Adrenal gland (tissue), 12 donors: ENCODE measurements around the gene CEACAM19. TPM values are rescaled to one million over a fixed set of nuclear protein-coding genes. Genes with fewer than 3 reads are reported as not detected.
A peak's percentile ranks its signal among the peaks of the same experiment; 100 is the strongest.

ENCODE experiments used
- DNase-seq, 7 donors: peaks; one replicate each; pipeline ENCODE4 v3.0.0-alpha.2; 2019 to 2020
- H3K27ac ChIP-seq, 5 donors: fragments of 200-600 bp; sonication (generic) in 4 of 5; 1 replicate in 3 of 5; 2 replicates in 2 of 5; pipeline versions ENCODE4 v1.5.1 to v1.8.0; 2016 to 2020; ENCODE audit warnings: mild to moderate bottlenecking in 1 of 5
- H3K27me3 ChIP-seq: fragments of 200-600 bp; 2 replicates; pipeline ENCODE4 v1.8.0; 2021
- H3K36me3 ChIP-seq, 2 donors: fragments of 200-600 bp; replicated peaks in 1 of 2; 1 replicate in 1 of 2; 2 replicates in 1 of 2; pipeline versions ENCODE4 v1.5.1 to v1.8.0; 2018 to 2022
- H3K4me1 ChIP-seq, 2 donors: fragments of 200-600 bp; replicated peaks in 1 of 2; 1 replicate in 1 of 2; 2 replicates in 1 of 2; pipeline versions ENCODE4 v1.5.1 to v1.8.0; 2018 to 2021
- H3K4me3 ChIP-seq, 4 donors: fragments of 200-600 bp; sonication (generic) in 3 of 4; one replicate each; pipeline ENCODE4 v1.5.1; 2016 to 2018
- H3K9me3 ChIP-seq, 3 donors: fragments of 200-600 bp; sonication (generic) in 1 of 3; replicated peaks in 1 of 3; 1 replicate in 2 of 3; 2 replicates in 1 of 3; pipeline versions ENCODE4 v1.5.1 to v1.8.0; 2016 to 2021
- CTCF ChIP-seq, 6 experiments: fragments of 450-650 bp in 4 of 6; fragments of 200-600 bp in 2 of 6; sonication (generic) in 1 of 6; IDR thresholded peaks; 1 replicate in 5 of 6; 2 replicates in 1 of 6; pipeline versions ENCODE4 v1.5.1 to v1.8.0; 2016 to 2021; ENCODE audit warnings: antibody characterized with exemption in 6 of 6, mild to moderate bottlenecking in 2 of 6, moderate library complexity in 1 of 6
- POLR2A ChIP-seq, 2 donors: fragments of 450-650 bp; IDR thresholded peaks; one replicate each; pipeline ENCODE4 v1.6.1; 2017; ENCODE audit warnings: antibody characterized with exemption in 2 of 2, mild to moderate bottlenecking in 2 of 2, moderate library complexity in 1 of 2
- WGBS, 4 donors: extraction: QIAGEN DNeasy Blood & Tissue Kit in 2 of 4; methylation state at CpG; one replicate each; pipeline versions ENCODE4 v1.1.5 to v1.1.7; 2013 to 2017; 5-methylcytosine and 5-hydroxymethylcytosine counted together
- intact Hi-C, 2 donors: fragments of 100-400 bp; cut with DNase I; formaldehyde crosslinking; loops; one replicate each; pipeline versions ENCODE4 v1.14.1 to v1.15.0; 2022 to 2023
- polyA plus RNA-seq, 3 donors: library from polyadenylated mRNA; stranded (reverse); fragments of 200-250 nt in 2 of 3; fragments of 350-450 nt in 1 of 3; fragmentation: Illumina TruSeq in 1 of 3; extraction: RNeasy Lipid Tissue Mini Kit (QIAGEN cat#74804) in 1 of 3; gene quantifications; one replicate each; pipeline ENCODE4 v1.2.3, GENCODE V29; 2013 to 2014
- total RNA-seq, 9 donors: library from RNA; depleted of rRNA in 4 of 9; stranded (reverse); fragments of >200 nt in 4 of 9; fragments of 120-200 nt in 1 of 9; fragmentation: NEBNext Ultra II Directional in 1 of 9; extraction: Animal tissue kit (Norgen Biotek cat#: 25700) in 1 of 9; gene quantifications; one replicate each; pipeline versions ENCODE4 v1.1.0 to v1.2.4, GENCODE V29; 2013 to 2023
- donor health status: healthy with polysubstance abuse.
- donor health status: Bipolar disorder and iron deficiency.
- donor health status: DM: yes; HTN: yes; CAD: no.
- donor health status: DM: no; HTN: no; CAD: no.
- donor health status: DM: no; HTN: no; CAD: no.
- donor health status: DM: yes; HTN: yes; CAD: no.

CEACAM19 gene
- total and polyA plus RNA-seq, 12 donors = 1.6 to 38.2 (median 3.4) TPM

DNA sequence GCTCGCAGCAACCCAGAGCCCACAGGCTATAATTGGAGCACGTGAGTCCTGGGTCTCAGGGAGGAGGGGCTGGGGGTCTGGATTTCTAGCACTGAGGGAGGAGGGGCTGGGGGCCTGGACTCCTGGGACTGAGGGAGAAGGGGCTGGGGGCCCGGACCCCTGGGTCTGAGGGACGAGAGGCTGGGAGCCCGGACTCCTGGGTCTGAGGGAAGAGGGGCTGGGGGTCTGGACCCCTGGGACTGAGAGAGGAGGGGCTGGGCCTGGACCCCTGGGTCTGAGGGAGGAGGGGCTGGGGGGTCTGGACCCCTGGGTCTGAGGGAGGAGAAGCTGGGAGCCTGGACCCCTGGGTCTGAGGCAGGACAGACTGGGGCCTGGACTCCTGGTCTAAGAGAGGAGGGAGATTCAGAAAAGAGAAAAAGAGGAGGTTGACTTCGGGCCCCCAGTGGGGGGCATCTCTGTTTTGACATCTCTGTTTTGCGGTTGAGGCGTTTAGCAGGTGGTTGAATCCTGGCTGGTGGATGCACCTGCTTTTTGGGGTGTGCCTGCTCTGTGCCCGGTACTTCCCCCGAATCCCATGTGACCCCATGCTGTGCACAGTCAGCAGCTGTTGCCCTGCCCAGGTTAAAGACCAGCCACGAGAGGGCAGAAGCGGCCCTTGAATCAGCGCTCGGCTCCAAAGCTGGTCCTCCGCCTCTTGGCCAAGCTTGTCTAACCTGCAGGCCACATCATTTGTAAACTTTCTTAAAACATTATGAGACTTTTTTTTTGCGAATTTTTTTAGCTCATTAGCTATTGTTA is 17.1 kb upstream of the CEACAM19 start:
- Histone ChIP-seq H3K27ac (peak overlapping the region in 1 of 5 donors; percentile 26), H3K27me3 (no peaks in the 10 kb centered on the region), H3K4me3 (no peak overlapping the region), H3K9me3 (no peaks in the 10 kb centered on the region), H3K36me3 (peaks cover 0 to 87% of the 10 kb centered on the region in 2 donors), H3K4me1 (peaks cover under 1 to 2% of the 10 kb centered on the region in 2 donors)
- intact Hi-C loops = loop anchor here in 1 of 2 donors (10.0 kb wide), 1 partner anchor 111 kb away; no protein-coding TSS in a partner anchor
- DNase-seq = peak; percentile 78 to 92 (median 89)
- 14 to 46% (median 42%) methylated on average over 9 to 16 of the region's 16 CpGs for WGBS, 4 donors
- TF ChIP-seq POLR2A (IDR thresholded peaks at IDR 0.05) = no peak
- peak; percentile 49 to 79 (median 70) for TF ChIP-seq CTCF (IDR thresholded peaks at IDR 0.05)

GRCh38 chr19:44657211-44657921 is 13.9 kb upstream of the CEACAM19 start:
- Histone ChIP-seq H3K9me3 (no peaks in the 10 kb centered on the region), H3K4me3 (no peak overlapping the region), H3K36me3 (peaks cover 0 to 83% of the 10 kb centered on the region in 2 donors), H3K27ac (no peak overlapping the region), H3K27me3 (no peaks in the 10 kb centered on the region), H3K4me1 (peaks cover 0 to 4% of the 10 kb centered on the region in 2 donors)
- TF ChIP-seq CTCF (IDR thresholded peaks at IDR 0.05) (peak; percentile 76 to 90 (median 87)), POLR2A (IDR thresholded peaks at IDR 0.05) (no peak)
- intact Hi-C loops = loop anchor here (5.0 to 10.0 kb wide), 2 partner anchors 85 to 107 kb away; no protein-coding TSS in a partner anchor
- peak; percentile 51 to 78 (median 67) for DNase-seq
- 36 to 43% (median 39%) methylated on average over 24 to 25 of the region's 25 CpGs for WGBS, 4 donors

- intact Hi-C loops = loop anchor here (5.0 to 10.0 kb wide), 2 partner anchors 86 to 107 kb away; no protein-coding TSS in a partner anchor
- TF ChIP-seq POLR2A (IDR thresholded peaks at IDR 0.05) = no peak
- TF ChIP-seq CTCF (IDR thresholded peaks at IDR 0.05) = no peak
- H3K36me3 ChIP-seq = peaks cover 0 to 76% of the 10 kb centered on the region in 2 donors
Observed at GRCh38 chr19:44658069-44658733, 13.1 kb upstream of the CEACAM19 start.

DNA sequence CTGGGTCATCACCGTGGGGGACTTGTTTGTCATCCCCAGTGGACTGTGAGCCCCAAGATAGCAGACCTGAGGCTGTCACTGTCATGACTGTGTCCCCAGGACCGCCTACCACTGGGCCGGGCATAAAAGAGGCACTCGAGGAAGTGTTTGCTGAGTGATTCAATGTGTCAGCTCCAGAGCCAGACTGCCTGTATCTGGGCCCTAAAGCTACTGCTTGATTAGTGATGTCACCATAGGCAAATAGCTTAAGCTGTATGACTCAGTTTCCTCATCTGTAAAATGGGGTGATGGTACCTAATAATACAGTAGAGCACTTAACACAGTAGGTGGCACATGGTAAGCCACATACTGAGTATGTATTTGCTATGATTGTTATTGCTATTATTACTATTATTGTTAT is 11.2 kb upstream of the CEACAM19 start:
- no peak for DNase-seq
- Histone ChIP-seq H3K9me3 (no peaks in the 10 kb centered on the region), H3K4me3 (no peak overlapping the region), H3K36me3 (peaks cover 0 to 66% of the 10 kb centered on the region in 2 donors), H3K27ac (no peak overlapping the region), H3K4me1 (peaks cover 0 to 4% of the 10 kb centered on the region in 2 donors), H3K27me3 (no peaks in the 10 kb centered on the region)
- WGBS, 4 donors = 89 to 100% (median 90%) methylated on average over 1 to 4 of the region's 4 CpGs
- TF ChIP-seq CTCF (IDR thresholded peaks at IDR 0.05) (no peak), POLR2A (IDR thresholded peaks at IDR 0.05) (no peak)
- intact Hi-C loops = no loop called here

More at GRCh38 chr19:44658069-44658733, 13.1 kb upstream of the CEACAM19 start:
- no peak overlapping the region for H3K27ac ChIP-seq
- H3K27me3 ChIP-seq = no peaks in the 10 kb centered on the region
- H3K4me1 ChIP-seq = peaks cover 0 to 4% of the 10 kb centered on the region in 2 donors
- no peak overlapping the region for H3K4me3 ChIP-seq
- WGBS, 4 donors = 90 to 96% (median 94%) methylated on average over 3 of the region's 3 CpGs
- peak in 1 of 7 donors; percentile 10 for DNase-seq
- no peaks in the 10 kb centered on the region for H3K9me3 ChIP-seq
